Fibroblast of skin of left biceps (primary cell): Measurements from ENCODE around the gene LRRC63.
"Not testable (repeated sequence)": the region's sequence is repeated elsewhere in the genome, so short reads cannot be mapped to it uniquely, and the experiment has no call there.

Experiments used
- DNase-seq, 2 experiments: peaks; one replicate each; pipeline ENCODE4 v3.0.0-alpha.2; 2013; ENCODE audit warnings: low read depth in 2 of 2

Gene LRRC63

DNA sequence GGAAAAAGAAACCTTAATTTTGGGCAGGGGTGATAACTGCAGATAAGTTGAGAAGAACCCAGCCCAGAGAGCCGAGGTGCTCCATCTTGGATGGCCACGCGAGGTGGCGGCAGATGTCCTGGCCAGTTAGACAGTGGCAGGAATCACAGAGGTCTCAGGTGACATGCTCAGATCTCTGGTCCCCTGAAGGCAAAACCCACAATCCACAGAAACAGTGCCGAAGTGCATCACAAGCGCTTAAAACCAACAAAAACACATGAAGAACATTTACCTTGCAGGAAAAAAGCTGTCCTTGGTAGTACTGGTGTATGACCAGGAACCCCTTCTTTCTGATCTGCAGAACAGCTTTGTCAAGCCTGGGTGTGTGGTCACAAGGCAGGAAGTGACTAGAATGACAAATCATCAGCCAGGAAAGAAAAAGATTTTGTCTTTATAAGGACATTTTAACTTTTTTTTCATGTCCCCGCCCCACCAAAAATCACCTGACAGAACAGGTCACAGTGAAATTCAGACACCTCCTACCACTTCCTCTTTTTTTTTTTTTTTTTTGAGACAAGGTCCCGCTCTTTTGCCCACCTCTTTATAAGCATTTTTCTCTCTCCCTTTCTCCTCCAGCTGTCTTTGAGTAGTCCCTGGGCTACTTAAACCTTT lies 29.8 kb upstream of the LRRC63 start, which contains the start of gene LCP1:
LCP1 (minus strand) TSS at position 338 of the 651 bp plus-strand sequence. CDS start 22,515 bp downstream, outside the sequence.
- no peak for DNase-seq

DNA sequence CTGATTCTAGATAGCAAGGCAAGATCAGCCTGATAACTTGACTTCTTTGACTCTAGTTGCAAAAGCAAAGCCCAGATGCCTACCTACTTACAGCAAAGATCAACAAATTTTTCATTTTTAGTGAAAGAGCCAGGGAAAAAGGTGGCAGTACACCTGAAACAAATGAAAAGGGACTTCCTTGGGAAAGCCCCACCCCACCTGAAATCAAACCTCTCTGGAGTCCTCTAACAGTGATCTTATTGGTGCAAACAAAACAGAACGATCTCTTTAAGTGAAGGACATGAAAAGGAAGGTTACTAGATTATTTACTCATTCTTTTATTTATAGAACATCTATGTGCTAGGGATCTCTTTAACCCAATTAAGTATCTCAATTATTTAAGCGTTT lies 29.2 kb upstream of the LRRC63 start:
- no peak for DNase-seq

GRCh38 chr13:46183018-46183946 lies 28.4 kb upstream of the LRRC63 start:
- no peak for DNase-seq

DNA sequence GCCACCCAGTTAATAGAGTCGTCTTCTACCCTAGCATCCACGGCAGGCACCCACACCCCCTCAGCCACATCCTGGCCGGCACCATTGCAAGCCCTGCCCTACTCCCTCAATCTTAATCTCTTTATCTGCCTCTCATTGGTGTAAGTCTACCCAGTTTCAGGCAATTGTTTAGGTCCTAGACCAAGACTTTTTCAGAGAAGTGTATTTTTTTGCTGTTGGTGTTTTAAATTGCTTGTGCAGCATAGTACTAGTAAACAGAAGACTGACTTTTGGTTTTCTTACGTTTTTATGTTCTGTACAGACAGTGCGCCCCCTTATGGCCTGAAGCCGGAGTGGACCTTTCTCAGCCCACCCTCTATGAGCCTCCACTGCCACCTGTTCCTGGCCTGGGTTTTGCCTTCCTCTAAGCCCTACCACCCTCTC lies 27.4 kb upstream of the LRRC63 start:
- no peak for DNase-seq

DNA sequence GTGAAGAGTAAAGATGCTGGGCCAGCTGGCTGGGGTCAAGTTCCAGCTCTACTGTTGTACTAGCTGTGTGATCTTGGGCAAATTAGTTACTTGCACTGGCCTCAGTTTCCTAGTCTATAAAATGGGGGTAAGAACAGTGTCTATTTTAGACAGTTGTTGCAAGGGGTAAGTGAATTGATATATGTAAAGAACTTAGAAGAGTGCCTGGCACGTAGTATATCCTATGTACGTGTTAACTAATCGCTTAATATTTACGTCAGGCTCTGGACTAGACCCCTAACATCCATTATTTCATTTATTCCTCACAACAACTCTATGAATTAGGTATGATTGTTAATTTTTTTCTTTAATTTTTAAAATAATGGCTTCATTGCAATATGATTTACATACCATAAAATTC lies 26.1 kb upstream of the LRRC63 start:
- DNase-seq, result no peak

GRCh38 chr13:46192412-46192811 lies 19.3 kb upstream of the LRRC63 start:
- DNase-seq, result no peak

DNA sequence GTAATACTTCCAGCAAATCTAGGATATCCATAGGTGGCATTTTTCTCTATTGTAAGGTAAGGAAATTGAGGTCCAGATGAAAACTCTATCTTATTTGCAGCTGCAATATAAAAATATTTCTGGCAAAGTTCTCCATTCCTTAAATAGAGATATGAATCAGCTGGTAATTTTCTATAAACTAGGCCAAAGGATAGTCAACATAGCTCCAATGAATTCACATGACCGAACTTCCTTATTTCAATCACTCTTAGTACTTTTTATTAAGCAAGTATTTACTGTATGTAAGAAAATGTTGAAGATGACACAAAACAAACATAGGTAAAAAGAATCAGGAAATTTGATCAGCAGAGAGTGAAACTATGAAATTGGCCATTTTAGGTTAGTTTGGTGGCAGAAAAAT lies 16.7 kb upstream of the LRRC63 start:
- no peak for DNase-seq

GRCh38 chr13:46197299-46198048 lies 14.3 kb upstream of the LRRC63 start:
- peak; percentile 58 to 66 for DNase-seq

DNA sequence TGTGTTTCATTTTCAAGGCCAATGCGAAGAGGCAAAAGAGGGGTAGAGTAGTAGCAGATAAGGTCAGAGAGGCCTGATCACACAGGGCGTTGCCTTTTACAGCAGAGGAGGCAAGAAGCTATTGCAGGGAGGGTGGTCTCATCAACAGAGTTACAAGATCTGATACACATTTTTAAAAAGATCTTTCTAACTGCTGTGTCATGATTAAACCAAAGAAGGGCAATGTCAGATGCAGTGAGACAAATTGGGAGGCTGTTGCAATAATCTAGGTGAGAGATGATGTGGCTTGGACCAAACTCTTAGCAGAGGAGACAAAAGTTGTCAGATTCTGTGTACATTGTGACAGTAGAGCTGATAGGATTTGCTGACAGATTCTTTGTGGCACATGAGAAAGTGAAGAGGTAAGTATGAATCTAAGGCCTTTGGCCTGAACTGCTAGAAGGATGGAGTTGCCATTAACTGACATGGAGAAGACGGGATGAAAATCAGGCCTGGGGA lies 13.0 kb upstream of the LRRC63 start:
- DNase-seq, result no peak

GRCh38 chr13:46202188-46202795 lies 9.4 kb upstream of the LRRC63 start:
- DNase-seq, result no peak

DNA sequence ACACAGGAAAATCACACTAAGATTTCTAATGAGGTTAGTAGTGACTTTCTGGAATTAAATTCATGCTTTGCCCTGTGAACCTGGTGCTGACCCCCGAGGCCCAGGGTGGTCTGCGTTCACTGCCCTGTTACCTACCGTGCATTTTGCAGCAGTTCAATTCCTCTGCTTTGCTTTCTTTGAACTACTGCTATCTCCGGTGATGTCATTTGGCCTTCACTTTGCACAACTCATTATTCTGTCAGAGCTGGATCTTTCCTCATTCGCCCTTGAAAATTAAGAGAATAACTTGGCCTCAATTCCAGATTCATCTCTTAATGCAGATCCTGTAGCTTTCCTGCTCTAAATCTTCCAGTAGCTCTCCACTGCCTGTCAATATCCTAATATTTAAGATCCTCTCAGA lies 8.8 kb upstream of the LRRC63 start:
- no peak for DNase-seq

- DNase-seq, result no peak
Observed at GRCh38 chr13:46206143-46206542, 5.6 kb upstream of the LRRC63 start.

GRCh38 chr13:46207828-46208227 lies 3.9 kb upstream of the LRRC63 start:
- DNase-seq, result no peak

- no peak for DNase-seq
Observed at GRCh38 chr13:46210362-46211083, 1.2 kb upstream of the LRRC63 start.

DNA sequence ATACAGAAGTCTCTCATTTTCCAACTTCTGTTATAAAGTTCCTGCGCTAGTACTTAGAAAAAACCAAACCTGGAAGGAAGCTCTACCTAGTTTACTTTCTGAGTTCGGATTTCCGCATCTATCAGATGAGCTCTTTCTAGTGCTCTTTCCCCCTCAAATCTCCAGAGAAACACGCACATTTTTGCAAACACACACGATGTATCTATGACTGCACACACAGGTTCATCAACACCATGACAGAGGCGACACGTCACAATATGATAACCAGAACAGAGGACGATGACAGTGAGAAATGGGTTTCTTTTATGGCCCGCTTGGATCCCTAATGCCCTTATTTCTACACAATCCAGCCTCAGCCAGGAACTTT lies 629 bp upstream of the LRRC63 start:
- no peak for DNase-seq

DNA sequence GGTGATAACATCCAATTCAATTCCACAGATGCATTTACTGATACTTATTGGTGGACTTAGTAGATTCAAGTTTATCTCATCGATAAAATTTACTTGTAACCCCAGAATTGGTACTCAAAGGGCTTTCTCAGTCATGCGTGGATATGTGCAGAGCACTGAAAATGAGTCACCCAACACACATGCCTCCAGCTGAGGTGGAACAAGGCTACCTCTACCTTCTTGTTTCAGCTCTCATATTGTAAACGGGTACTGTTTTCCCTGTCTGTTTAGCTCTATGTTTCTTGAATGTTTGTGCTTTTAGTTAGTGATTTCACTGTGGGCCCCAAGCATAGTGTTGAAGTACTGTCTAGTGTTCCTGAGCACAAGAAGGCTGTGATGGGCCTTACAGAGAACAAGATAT lies 1.5 kb downstream of the LRRC63 start:
- no peak for DNase-seq

GRCh38 chr13:46214741-46215140 lies 3.0 kb downstream of the LRRC63 start:
- not testable (repeated sequence) for DNase-seq

DNA sequence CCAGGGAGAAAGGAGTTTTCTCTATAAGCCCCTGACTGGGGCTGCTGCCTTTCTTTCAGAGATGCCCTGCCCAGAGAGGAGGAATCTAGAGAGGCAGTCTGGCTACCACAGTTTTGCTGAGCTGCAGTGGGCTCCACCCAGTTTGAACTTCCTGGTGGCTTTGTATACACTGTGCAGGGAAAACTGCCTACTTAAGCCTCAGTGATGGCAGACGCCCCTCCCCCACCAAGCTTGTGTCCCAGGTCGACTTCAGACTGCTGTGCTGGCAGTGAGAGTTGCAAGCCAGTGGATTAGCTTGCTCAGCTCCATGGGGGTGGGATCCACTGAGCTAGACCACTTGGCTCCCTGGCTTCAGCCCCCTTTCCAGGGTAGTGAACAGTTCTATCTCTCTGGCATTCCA lies 8.5 kb downstream of the LRRC63 start:
- not testable (repeated sequence) for DNase-seq

DNA sequence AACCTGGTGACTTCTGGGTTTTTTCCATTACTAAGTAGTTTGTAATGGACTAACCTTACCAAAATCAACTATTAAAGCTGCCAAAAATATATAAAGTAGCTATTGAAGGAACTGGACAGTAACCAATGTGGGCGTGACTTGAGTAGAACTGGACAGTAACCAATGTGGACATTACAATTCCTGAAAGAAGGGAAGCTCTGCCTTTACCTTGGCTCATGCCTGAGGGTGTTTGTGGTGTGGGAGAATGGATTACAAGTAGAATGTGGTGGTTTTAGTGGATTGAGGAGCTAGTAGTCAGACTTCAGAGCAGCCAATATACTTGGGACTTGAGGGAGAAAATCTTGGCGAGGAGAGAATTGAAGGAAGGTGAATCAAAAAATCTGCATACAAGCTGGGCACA lies 17.5 kb downstream of the LRRC63 start:
- DNase-seq, result no peak

GRCh38 chr13:46232281-46232680 lies 20.6 kb downstream of the LRRC63 start:
- DNase-seq, result no peak

DNA sequence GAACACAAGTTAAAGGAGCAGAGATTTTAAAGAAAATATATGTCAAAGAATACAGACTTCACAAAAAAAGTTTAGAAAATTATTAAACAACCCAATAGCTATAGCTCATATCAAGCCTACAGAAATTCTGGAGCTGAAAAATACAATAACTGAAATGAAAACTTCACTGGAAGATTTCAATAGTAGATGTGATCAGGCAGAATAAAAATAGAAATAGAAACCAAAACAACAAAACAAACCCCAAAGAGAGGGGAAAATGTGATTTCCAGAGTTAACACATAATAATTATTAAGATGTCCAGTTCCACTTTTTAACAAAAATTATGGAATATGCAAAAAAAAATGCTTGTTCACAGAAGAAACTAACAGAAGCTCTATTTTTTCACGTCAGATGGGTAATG lies 23.6 kb downstream of the LRRC63 start:
- DNase-seq, result no peak
